Hematopoietic multipotent progenitor cell treated with erythropoietin and hydrocortisone succinate and interleukin-3 and kit ligand, for 6 days (in vitro differentiated cells): Measurements from ENCODE around the gene DOCK3.
"Not testable (repeated sequence)": the region's sequence is repeated elsewhere in the genome, so short reads cannot be mapped to it uniquely, and the experiment has no call there.

ENCODE experiments used
- DNase-seq: peaks from one replicate; pipeline ENCODE4 v3.0.0-alpha.2; 2015

Gene DOCK3

GRCh38 chr3:50688602-50689001 is 13.9 kb downstream of the DOCK3 start:
- DNase-seq, result not testable (repeated sequence)

GRCh38 chr3:50689558-50689957 is 14.8 kb downstream of the DOCK3 start:
- no peak for DNase-seq

- no peak for DNase-seq
These were observed 20.3 kb downstream of the DOCK3 start for GRCh38 chr3:50695031-50695430.

- DNase-seq, result no peak
These were observed 21.5 kb downstream of the DOCK3 start for GRCh38 chr3:50696276-50696675.

- no peak for DNase-seq
These were observed 23.5 kb downstream of the DOCK3 start for GRCh38 chr3:50698269-50698668.

GRCh38 chr3:50708620-50709019 is 33.9 kb downstream of the DOCK3 start:
- peak; percentile 3 for DNase-seq

GRCh38 chr3:50714946-50715345 is 40.2 kb downstream of the DOCK3 start:
- peak; percentile 7 for DNase-seq

GRCh38 chr3:50724831-50725230 is 50.1 kb downstream of the DOCK3 start:
- no peak for DNase-seq

- no peak for DNase-seq
These were observed 60.3 kb downstream of the DOCK3 start for GRCh38 chr3:50734985-50735384.

- DNase-seq, result no peak
These were observed 62.6 kb downstream of the DOCK3 start for GRCh38 chr3:50737193-50737905.

- no peak for DNase-seq
These were observed 63.3 kb downstream of the DOCK3 start for GRCh38 chr3:50737906-50738598.

GRCh38 chr3:50743643-50744042 is 68.9 kb downstream of the DOCK3 start:
- DNase-seq, result no peak

- DNase-seq, result no peak
These were observed 75.1 kb downstream of the DOCK3 start for GRCh38 chr3:50749822-50750221.

- no peak for DNase-seq
These were observed 84.3 kb downstream of the DOCK3 start for GRCh38 chr3:50759015-50759414.

- DNase-seq, result no peak
These were observed 103.0 kb downstream of the DOCK3 start for GRCh38 chr3:50777680-50778079.

GRCh38 chr3:50781766-50782165 is 107.0 kb downstream of the DOCK3 start:
- DNase-seq, result not testable (repeated sequence)

- no peak for DNase-seq
These were observed 111.9 kb downstream of the DOCK3 start for GRCh38 chr3:50786631-50787030.

- not testable (repeated sequence) for DNase-seq
These were observed 116.2 kb downstream of the DOCK3 start for GRCh38 chr3:50790894-50791293.

- DNase-seq, result no peak
These were observed 117.8 kb downstream of the DOCK3 start for GRCh38 chr3:50792568-50792967.

GRCh38 chr3:50803805-50804204 is 129.1 kb downstream of the DOCK3 start:
- not testable (repeated sequence) for DNase-seq

- not testable (repeated sequence) for DNase-seq
These were observed 129.6 kb downstream of the DOCK3 start for GRCh38 chr3:50804376-50804775.

GRCh38 chr3:50805321-50805720 is 130.6 kb downstream of the DOCK3 start:
- no peak for DNase-seq

- no peak for DNase-seq
These were observed 131.3 kb downstream of the DOCK3 start for GRCh38 chr3:50806031-50806430.

GRCh38 chr3:50806806-50807205 is 132.1 kb downstream of the DOCK3 start:
- no peak for DNase-seq

GRCh38 chr3:50807266-50807665 is 132.5 kb downstream of the DOCK3 start:
- no peak for DNase-seq
